HEK293T (cell line): ENCODE data around the gene SSBP2.

ENCODE experiments used
- CTCF ChIA-PET: fragments of 350-600 bp; formaldehyde crosslinking; extraction: SDS; loops from one replicate; lab custom pipeline; 2021; ENCODE audit warnings: antibody characterized with exemption, inconsistent platforms; lab: Yijun Ruan, JAX
- POLR2A ChIA-PET: fragments of 350-600 bp; formaldehyde crosslinking; extraction: SDS; loops from one replicate; lab custom pipeline; 2020; ENCODE audit warnings: antibody characterized with exemption, inconsistent platforms; lab: Yijun Ruan, JAX
- DNase-seq: peaks from one replicate; pipeline ENCODE4 v3.0.0; 2012; ENCODE audit warnings: mixed read lengths; ENCODE audit errors: extremely low spot score
- ARNT ChIP-seq: fragments of 450-650 bp; IDR thresholded peaks from 2 replicates; pipeline ENCODE4 v1.6.1; 2017; ENCODE audit warnings: mild to moderate bottlenecking
- BHLHE40 ChIP-seq: fragments of 450-650 bp; IDR thresholded peaks from 2 replicates; pipeline ENCODE4 v1.6.1; 2016; ENCODE audit warnings: mild to moderate bottlenecking, moderate library complexity, borderline replicate concordance
- CTBP1 ChIP-seq: fragments of 450-650 bp; IDR thresholded peaks from 2 replicates; pipeline ENCODE4 v1.6.1; 2016; ENCODE audit warnings: borderline replicate concordance
- ELF4 ChIP-seq: fragments of 450-650 bp; IDR thresholded peaks from 2 replicates; pipeline ENCODE4 v1.6.1; 2017; ENCODE audit warnings: antibody characterized with exemption
- FOXA1 ChIP-seq: fragments of 450-650 bp; IDR thresholded peaks from 2 replicates; pipeline ENCODE4 v1.6.1; 2016; ENCODE audit warnings: mild to moderate bottlenecking
- FOXK2 ChIP-seq: fragments of 450-650 bp; IDR thresholded peaks from 2 replicates; pipeline ENCODE4 v1.6.1; 2016; ENCODE audit warnings: mild to moderate bottlenecking
- FOXM1 ChIP-seq: fragments of 450-650 bp; IDR thresholded peaks from 2 replicates; pipeline ENCODE4 v1.6.1; 2017; ENCODE audit warnings: mild to moderate bottlenecking, borderline replicate concordance
- HDGF ChIP-seq: fragments of 450-650 bp; IDR thresholded peaks from 2 replicates; pipeline ENCODE4 v1.6.1; 2017; ENCODE audit warnings: antibody characterized with exemption, borderline replicate concordance
- L3MBTL2 ChIP-seq: fragments of 450-650 bp; conservative IDR thresholded peaks from 2 replicates; pipeline ENCODE4 v1.6.1; 2016; ENCODE audit warnings: mild to moderate bottlenecking
- LEF1 ChIP-seq: fragments of 450-650 bp; IDR thresholded peaks from 2 replicates; pipeline ENCODE4 v1.6.1; 2017; ENCODE audit warnings: mild to moderate bottlenecking, borderline replicate concordance
- NFRKB ChIP-seq: fragments of 450-650 bp; IDR thresholded peaks from 2 replicates; pipeline ENCODE4 v1.6.1; 2016; ENCODE audit warnings: mild to moderate bottlenecking, moderate library complexity
- SP1 ChIP-seq: fragments of 450-650 bp; IDR thresholded peaks from 2 replicates; pipeline ENCODE4 v1.6.1; 2017
- SUZ12 ChIP-seq: fragments of 450-650 bp; IDR thresholded peaks from 2 replicates; pipeline ENCODE4 v1.6.1; 2016; ENCODE audit warnings: mild to moderate bottlenecking
- TARDBP ChIP-seq: fragments of 450-650 bp; IDR thresholded peaks from 2 replicates; pipeline ENCODE4 v1.6.1; 2016
- ZNF384 ChIP-seq: fragments of 450-650 bp; IDR thresholded peaks from 2 replicates; pipeline ENCODE4 v1.6.1; 2016
- TF ChIP-seq, protein P1 (sequence below): fragments of 450-650 bp; IDR thresholded peaks from 2 replicates; pipeline ENCODE4 v1.6.1; 2016

The SSBP2 gene

DNA sequence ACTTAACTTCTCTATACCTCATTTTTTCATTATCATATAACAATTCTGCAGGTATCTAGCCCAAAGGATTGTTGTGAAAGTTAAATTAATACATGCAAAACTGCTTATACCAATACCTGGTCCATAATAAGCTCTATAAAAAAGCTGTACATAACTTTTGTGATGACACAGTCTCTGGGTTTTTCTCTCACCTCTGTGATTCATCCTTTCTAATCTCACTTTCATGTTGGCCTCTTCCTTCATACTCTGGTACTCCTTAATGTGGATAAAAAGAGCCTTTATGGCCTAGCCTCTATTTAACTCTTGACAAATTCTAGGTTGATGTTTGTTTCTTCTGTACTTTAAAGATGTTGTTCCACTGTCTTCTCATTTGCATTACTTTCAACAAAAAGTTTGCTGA lies 194.1 kb downstream of the SSBP2 start:
- ChIA-PET CTCF (no interaction called here), POLR2A (no interaction called here)
- TF ChIP-seq ELF4, result no peak
- TF ChIP-seq FOXM1, result no peak
- TF ChIP-seq L3MBTL2, result no peak
- no peak for TF ChIP-seq FOXA1
- no peak for TF ChIP-seq FOXK2
- TF ChIP-seq TARDBP, result no peak
- no peak for TF ChIP-seq CTBP1
- TF ChIP-seq LEF1, result no peak
- TF ChIP-seq HDGF, result no peak
- TF ChIP-seq ARNT, result no peak
- no peak for TF ChIP-seq NFRKB
- no peak for TF ChIP-seq BHLHE40
- TF ChIP-seq ZNF384, result no peak
- no peak for TF ChIP-seq SUZ12
- TF ChIP-seq, protein P1, sequence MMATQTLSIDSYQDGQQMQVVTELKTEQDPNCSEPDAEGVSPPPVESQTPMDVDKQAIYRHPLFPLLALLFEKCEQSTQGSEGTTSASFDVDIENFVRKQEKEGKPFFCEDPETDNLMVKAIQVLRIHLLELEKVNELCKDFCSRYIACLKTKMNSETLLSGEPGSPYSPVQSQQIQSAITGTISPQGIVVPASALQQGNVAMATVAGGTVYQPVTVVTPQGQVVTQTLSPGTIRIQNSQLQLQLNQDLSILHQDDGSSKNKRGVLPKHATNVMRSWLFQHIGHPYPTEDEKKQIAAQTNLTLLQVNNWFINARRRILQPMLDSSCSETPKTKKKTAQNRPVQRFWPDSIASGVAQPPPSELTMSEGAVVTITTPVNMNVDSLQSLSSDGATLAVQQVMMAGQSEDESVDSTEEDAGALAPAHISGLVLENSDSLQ, result no peak
- no peak for TF ChIP-seq SP1
- DNase-seq, result no peak

DNA sequence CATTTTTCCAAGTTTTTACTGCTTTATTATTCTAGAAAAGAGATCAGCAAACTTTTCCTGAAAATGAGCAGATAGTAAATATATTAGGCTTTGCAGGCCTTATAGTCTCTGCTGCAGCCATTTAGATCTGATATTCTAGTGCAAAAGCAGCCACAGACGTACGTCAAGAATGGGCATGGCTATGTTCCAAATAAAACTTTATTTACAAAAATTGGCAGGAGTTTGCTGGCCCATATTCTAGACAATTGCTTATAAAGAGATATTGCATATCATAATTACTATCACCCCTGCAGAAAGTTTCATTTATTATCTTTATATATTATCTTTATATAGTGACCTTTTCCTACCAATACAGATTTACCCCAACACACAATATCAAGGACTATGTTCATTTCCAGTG lies 195.0 kb downstream of the SSBP2 start:
- CTCF ChIA-PET, result no interaction called here
- DNase-seq, result no peak
- POLR2A ChIA-PET, result no interaction called here
- no peak for TF ChIP-seq HDGF
- TF ChIP-seq, protein P1, result no peak
- TF ChIP-seq ELF4, result no peak
- no peak for TF ChIP-seq SP1

- no peak for DNase-seq
- no peak for TF ChIP-seq FOXM1
- TF ChIP-seq, protein P1, result no peak
- TF ChIP-seq SP1, result no peak
- no peak for TF ChIP-seq ZNF384
- TF ChIP-seq HDGF, result no peak
- no peak for TF ChIP-seq L3MBTL2
- TF ChIP-seq SUZ12, result no peak
- TF ChIP-seq NFRKB, result no peak
Measured at GRCh38 chr5:81554647-81555046, 196.2 kb downstream of the SSBP2 start.

GRCh38 chr5:81553567-81554212 lies 197.2 kb downstream of the SSBP2 start:
- no peak for DNase-seq
- TF ChIP-seq NFRKB (no peak), CTBP1 (no peak), HDGF (no peak), ELF4 (no peak), FOXK2 (no peak), SUZ12 (no peak), ARNT (no peak), FOXM1 (no peak), SP1 (no peak)
- TF ChIP-seq, protein P1, result no peak
- ChIA-PET POLR2A (no interaction called here), CTCF (no interaction called here)

More at GRCh38 chr5:81554647-81555046, 196.2 kb downstream of the SSBP2 start:
- POLR2A ChIA-PET, result no interaction called here
- CTCF ChIA-PET, result no interaction called here

DNA sequence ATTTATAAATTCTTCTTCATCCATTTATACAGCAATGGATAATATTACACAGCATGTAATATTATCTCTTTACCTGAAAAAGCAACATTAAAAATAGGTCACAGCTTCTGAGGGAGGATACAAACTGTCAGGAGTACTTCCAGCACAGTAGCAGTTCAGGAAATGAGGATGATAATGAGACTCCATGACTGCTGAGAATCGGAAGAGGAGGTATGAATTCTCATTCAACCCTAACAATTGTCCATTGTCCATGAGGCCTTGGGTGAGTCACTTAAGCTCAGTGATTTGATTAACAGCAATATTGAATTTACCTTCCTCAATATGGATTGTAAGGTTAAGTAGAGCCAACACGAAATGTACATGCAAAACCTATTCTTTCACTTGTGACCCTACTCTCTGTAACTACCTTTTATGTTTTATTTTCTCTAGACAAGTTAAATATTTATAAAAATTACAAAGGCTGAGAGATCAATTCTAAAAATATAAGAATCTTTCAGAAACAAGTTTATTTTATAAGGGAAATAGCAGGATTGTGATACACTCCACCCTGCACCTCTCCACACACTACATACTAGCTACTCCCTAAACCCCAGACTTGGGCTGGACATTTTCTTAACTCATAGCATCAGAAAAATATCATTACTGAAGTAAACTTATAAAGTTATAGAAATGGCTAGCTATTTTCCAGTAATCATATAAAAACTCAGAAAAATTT lies 197.9 kb downstream of the SSBP2 start:
- POLR2A ChIA-PET, result no interaction called here
- no peak for DNase-seq
- no peak for TF ChIP-seq FOXM1
- TF ChIP-seq HDGF, result no peak
- no peak for TF ChIP-seq SUZ12
- TF ChIP-seq ZNF384, result no peak
- CTCF ChIA-PET, result no interaction called here

- ChIA-PET POLR2A (no interaction called here), CTCF (no interaction called here)
- no peak for DNase-seq
- TF ChIP-seq FOXM1 (no peak), TARDBP (no peak), SUZ12 (no peak)
- TF ChIP-seq, protein P1, result no peak
Measured at GRCh38 chr5:81549123-81549522, 201.8 kb downstream of the SSBP2 start.
